Mesendoderm (in vitro differentiated cells): Measurements from ENCODE around the gene CLK1.

ENCODE experiments used
- DNase-seq: peaks from one replicate; pipeline ENCODE4 v3.0.0; 2013
- H2AK5ac ChIP-seq: 2 replicates; pipeline ENCODE4 v1.6.1; 2013; ENCODE audit warnings: low read length, inconsistent platforms
- H2BK120ac ChIP-seq: 2 replicates; pipeline ENCODE4 v1.6.1; 2013; ENCODE audit warnings: low read depth, mild to moderate bottlenecking, low read length, moderate library complexity, mixed read lengths
- H2BK15ac ChIP-seq: replicated peaks from 2 replicates; pipeline ENCODE4 v1.6.1; 2013; ENCODE audit warnings: low read depth, mild to moderate bottlenecking, moderate library complexity
- H2BK5ac ChIP-seq: 2 replicates; pipeline ENCODE4 v1.6.1; 2013; ENCODE audit warnings: low read length, inconsistent platforms
- H3K18ac ChIP-seq: 2 replicates; pipeline ENCODE4 v1.6.1; 2013; ENCODE audit warnings: mild to moderate bottlenecking, low read length, mixed read lengths
- H3K23ac ChIP-seq: one replicate; pipeline ENCODE4 v1.6.1; 2013; ENCODE audit warnings: low read length
- H3K27ac ChIP-seq: 2 replicates; pipeline ENCODE4 v1.5.1; 2013; ENCODE audit warnings: low read depth, mild to moderate bottlenecking, inconsistent platforms, low read length, moderate library complexity
- H3K27me3 ChIP-seq: 2 replicates; pipeline ENCODE4 v1.6.1; 2013; ENCODE audit warnings: low read length, control low read depth, mild to moderate bottlenecking, inconsistent platforms; ENCODE audit not compliant: insufficient read depth, poor library complexity
- H3K36me3 ChIP-seq: 2 replicates; pipeline ENCODE4 v1.6.1; 2013; ENCODE audit warnings: low read length, inconsistent platforms; ENCODE audit not compliant: control insufficient read depth, insufficient read depth
- H3K4ac ChIP-seq: one replicate; pipeline ENCODE4 v1.6.1; 2013; ENCODE audit warnings: low read depth, mild to moderate bottlenecking, low read length, moderate library complexity
- H3K4me1 ChIP-seq: 2 replicates; pipeline ENCODE4 v1.6.1; 2013; ENCODE audit warnings: low read depth, low read length, inconsistent platforms; ENCODE audit not compliant: control insufficient read depth
- H3K4me2 ChIP-seq: 2 replicates; pipeline ENCODE4 v1.6.1; 2013; ENCODE audit warnings: low read length
- H3K4me3 ChIP-seq: 2 replicates; pipeline ENCODE4 v1.5.1; 2013; ENCODE audit warnings: mild to moderate bottlenecking, low read length
- H3K56ac ChIP-seq: one replicate; pipeline ENCODE4 v1.6.1; 2013; ENCODE audit warnings: low read length
- H3K79me1 ChIP-seq: 2 replicates; pipeline ENCODE4 v1.6.1; 2013; ENCODE audit warnings: low read length, inconsistent platforms
- H3K79me2 ChIP-seq: 2 replicates; pipeline ENCODE4 v1.6.1; 2013; ENCODE audit warnings: mild to moderate bottlenecking, low read length; ENCODE audit not compliant: control insufficient read depth, insufficient read depth
- H3K9ac ChIP-seq: 2 replicates; pipeline ENCODE4 v1.6.1; 2013; ENCODE audit warnings: low read length, inconsistent platforms
- H4K5ac ChIP-seq: one replicate; pipeline ENCODE4 v1.6.1; 2013; ENCODE audit warnings: low read length
- H4K8ac ChIP-seq: one replicate; pipeline ENCODE4 v1.6.1; 2013; ENCODE audit warnings: low read depth, mild to moderate bottlenecking, control low read depth, low read length, moderate library complexity
- WGBS: extraction: QIAGEN DNeasy Blood & Tissue Kit; methylation state at CpG from one replicate; pipeline ENCODE4 v1.1.7; 2013; ENCODE audit warnings: low lambda C conversion rate, missing lambda C conversion rate; ENCODE audit not compliant: insufficient coverage; ENCODE audit errors: extremely low coverage; 5-methylcytosine and 5-hydroxymethylcytosine counted together

CLK1 gene

GRCh38 chr2:200847939-200848338, 16.5 kb downstream of the CLK1 start:
- Histone ChIP-seq H3K79me1 (no peaks in the 10 kb centered on the region), H2BK120ac (no peak overlapping the region), H3K36me3 (peaks cover 5% of the 10 kb centered on the region), H3K18ac (no peak overlapping the region), H4K8ac (no peak overlapping the region), H3K79me2 (no peaks in the 10 kb centered on the region), H3K23ac (no peak overlapping the region), H3K9ac (no peak overlapping the region), H2AK5ac (no peak overlapping the region), H2BK15ac (no peak overlapping the region), H3K56ac (no peak overlapping the region), H3K4me2 (no peak overlapping the region), H2BK5ac (no peak overlapping the region), H4K5ac (no peak overlapping the region), H3K4ac (no peak overlapping the region), H3K4me3 (no peak overlapping the region), H3K27ac (no peak overlapping the region), H3K4me1 (no peaks in the 10 kb centered on the region), H3K27me3 (no peaks in the 10 kb centered on the region)
- WGBS, result no CpG with 5 or more reads among the region's 4 CpGs
- no peak for DNase-seq

DNA sequence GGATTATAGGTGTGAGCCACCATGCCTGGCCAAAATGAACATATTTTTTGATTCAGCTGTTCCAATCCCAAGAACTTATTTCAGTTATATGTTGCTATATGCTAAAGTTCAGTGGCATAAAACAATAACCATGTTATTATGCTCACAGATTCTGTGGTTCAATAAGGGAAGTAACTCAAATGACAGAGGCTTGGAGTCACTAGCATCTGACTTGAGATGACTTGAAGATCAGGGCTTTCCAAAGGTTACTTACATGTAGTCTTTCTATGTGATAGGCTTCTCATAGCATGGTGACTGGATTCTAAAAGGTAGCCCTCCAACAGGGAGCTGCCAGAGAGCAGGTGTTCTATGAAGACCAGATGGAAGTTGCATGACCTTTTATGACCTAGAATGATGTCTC, 17.2 kb downstream of the CLK1 start:
- H2BK5ac ChIP-seq, result no peak overlapping the region
- no peak overlapping the region for H3K56ac ChIP-seq
- H3K27me3 ChIP-seq, result no peaks in the 10 kb centered on the region
- H3K79me1 ChIP-seq, result no peaks in the 10 kb centered on the region
- DNase-seq, result no peak
- no peaks in the 10 kb centered on the region for H3K79me2 ChIP-seq
- H3K9ac ChIP-seq, result no peak overlapping the region
- no peak overlapping the region for H3K4me2 ChIP-seq
- H3K36me3 ChIP-seq, result peaks cover 5% of the 10 kb centered on the region
- no peaks in the 10 kb centered on the region for H3K4me1 ChIP-seq
- no peak overlapping the region for H4K8ac ChIP-seq
- no peak overlapping the region for H2AK5ac ChIP-seq
- H3K4ac ChIP-seq, result no peak overlapping the region
- no peak overlapping the region for H4K5ac ChIP-seq
- H2BK15ac ChIP-seq, result no peak overlapping the region
- H2BK120ac ChIP-seq, result no peak overlapping the region
- H3K4me3 ChIP-seq, result no peak overlapping the region
- no peak overlapping the region for H3K23ac ChIP-seq
- H3K27ac ChIP-seq, result no peak overlapping the region
- no peak overlapping the region for H3K18ac ChIP-seq

- H3K56ac ChIP-seq, result no peak overlapping the region
- H3K27me3 ChIP-seq, result no peaks in the 10 kb centered on the region
- H3K23ac ChIP-seq, result no peak overlapping the region
- no peak for DNase-seq
- H3K79me2 ChIP-seq, result no peaks in the 10 kb centered on the region
- H2BK15ac ChIP-seq, result no peak overlapping the region
- H3K36me3 ChIP-seq, result no peaks in the 10 kb centered on the region
- no peak overlapping the region for H3K4me3 ChIP-seq
- no peaks in the 10 kb centered on the region for H3K4me1 ChIP-seq
- no peak overlapping the region for H3K4ac ChIP-seq
- no peak overlapping the region for H2BK120ac ChIP-seq
- WGBS, result no CpG with 5 or more reads among the region's 10 CpGs
- no peak overlapping the region for H3K18ac ChIP-seq
- no peak overlapping the region for H4K8ac ChIP-seq
- H3K79me1 ChIP-seq, result no peaks in the 10 kb centered on the region
- no peak overlapping the region for H4K5ac ChIP-seq
- H3K27ac ChIP-seq, result no peak overlapping the region
- H3K4me2 ChIP-seq, result no peak overlapping the region
- no peak overlapping the region for H2AK5ac ChIP-seq
- H2BK5ac ChIP-seq, result no peak overlapping the region
- H3K9ac ChIP-seq, result no peak overlapping the region
These were observed 18.7 kb downstream of the CLK1 start for GRCh38 chr2:200845669-200846325.

DNA sequence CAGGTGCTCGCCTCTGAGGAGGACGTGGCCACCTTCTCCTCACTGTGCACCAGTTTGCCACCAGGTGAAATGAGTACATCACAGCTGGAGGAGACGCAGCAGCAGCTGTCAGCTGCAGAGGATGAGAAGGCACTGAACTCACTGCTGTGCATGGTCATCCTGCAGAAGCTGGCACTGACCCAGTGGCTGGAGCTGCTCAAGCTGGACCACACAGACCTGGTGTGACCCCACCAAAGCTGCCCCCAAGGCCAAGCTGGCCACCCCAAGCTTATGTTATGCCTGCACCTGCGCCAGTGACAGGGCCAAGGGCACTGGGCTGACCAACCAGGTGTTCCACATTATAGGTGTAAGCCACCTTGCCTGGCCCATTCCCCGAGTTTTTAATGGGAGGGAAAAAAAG, 19.3 kb downstream of the CLK1 start:
- H3K36me3 ChIP-seq, result no peaks in the 10 kb centered on the region
- no CpG with 5 or more reads among the region's 5 CpGs for WGBS
- H3K4me3 ChIP-seq, result no peak overlapping the region
- no peaks in the 10 kb centered on the region for H3K79me2 ChIP-seq
- no peak overlapping the region for H3K4me2 ChIP-seq
- no peak overlapping the region for H2BK5ac ChIP-seq
- no peak overlapping the region for H3K9ac ChIP-seq
- H3K56ac ChIP-seq, result no peak overlapping the region
- H3K18ac ChIP-seq, result no peak overlapping the region
- H3K27me3 ChIP-seq, result no peaks in the 10 kb centered on the region
- no peak overlapping the region for H4K5ac ChIP-seq
- no peak overlapping the region for H3K23ac ChIP-seq
- H2BK120ac ChIP-seq, result no peak overlapping the region
- no peak overlapping the region for H2BK15ac ChIP-seq
- no peak overlapping the region for H3K27ac ChIP-seq
- no peak overlapping the region for H2AK5ac ChIP-seq
- H3K4me1 ChIP-seq, result no peaks in the 10 kb centered on the region
- no peak for DNase-seq
- H4K8ac ChIP-seq, result no peak overlapping the region
- H3K79me1 ChIP-seq, result no peaks in the 10 kb centered on the region
- H3K4ac ChIP-seq, result no peak overlapping the region

DNA sequence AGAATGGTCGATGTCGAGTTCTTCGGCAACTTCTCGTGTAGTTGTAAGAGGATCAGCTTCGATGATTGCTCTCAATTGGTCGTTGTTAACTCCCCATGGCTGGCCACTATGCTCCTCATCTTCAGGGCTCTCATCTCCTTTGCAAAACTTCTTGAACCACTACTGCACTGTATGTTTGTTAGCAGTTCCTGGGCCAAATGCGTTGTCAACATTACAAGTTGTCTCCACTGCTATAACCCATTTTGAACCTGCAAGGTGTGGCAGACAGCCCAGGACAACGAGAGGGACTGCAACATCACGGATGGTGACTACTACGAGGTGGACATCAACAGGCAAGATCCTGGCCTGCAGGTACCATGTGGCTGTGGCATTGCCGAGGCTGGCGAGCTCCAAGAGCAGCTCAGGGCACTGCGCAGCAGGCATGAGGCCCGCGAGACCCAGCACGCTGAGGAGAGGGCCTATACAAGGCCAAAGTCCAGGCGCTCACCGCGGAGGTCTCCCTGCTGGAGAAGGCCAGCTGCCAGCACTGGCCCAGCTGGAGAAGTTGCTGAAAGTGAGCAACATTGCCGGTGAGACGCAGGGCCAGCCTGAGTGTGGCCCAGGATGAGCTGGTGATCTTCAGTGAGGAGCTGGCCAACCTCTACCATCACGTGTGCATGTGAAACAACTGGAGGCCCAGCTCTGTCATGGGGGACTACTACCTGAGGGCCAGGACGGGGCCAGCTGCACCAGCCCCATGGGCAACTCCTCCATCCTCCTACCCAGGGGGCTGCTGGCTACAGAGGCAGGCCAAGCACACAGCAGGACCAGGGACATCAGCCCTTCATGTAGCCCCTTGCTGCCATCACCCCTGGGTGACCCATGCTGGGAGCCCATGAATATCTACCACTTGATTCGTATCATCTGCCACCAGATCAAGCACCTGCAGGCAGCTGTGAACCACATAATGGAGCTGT, 20.2 kb downstream of the CLK1 start:
- Histone ChIP-seq H2BK120ac (no peak overlapping the region), H2BK15ac (no peak overlapping the region), H3K79me2 (no peaks in the 10 kb centered on the region), H2BK5ac (no peak overlapping the region), H3K4me2 (no peak overlapping the region), H3K56ac (no peak overlapping the region), H3K27me3 (no peaks in the 10 kb centered on the region), H3K18ac (no peak overlapping the region), H2AK5ac (no peak overlapping the region), H3K79me1 (no peaks in the 10 kb centered on the region), H3K4me1 (no peaks in the 10 kb centered on the region), H3K4ac (no peak overlapping the region), H3K36me3 (no peaks in the 10 kb centered on the region), H4K8ac (no peak overlapping the region), H3K9ac (no peak overlapping the region), H3K27ac (no peak overlapping the region), H4K5ac (no peak overlapping the region), H3K23ac (no peak overlapping the region), H3K4me3 (no peak overlapping the region)
- DNase-seq, result no peak
- no CpG with 5 or more reads among the region's 24 CpGs for WGBS
